K562 (cell line): ENCODE results near the gene KRTAP1-4. TPM values are rescaled to one million over a fixed set of nuclear protein-coding genes. Genes with fewer than 3 reads are reported as not detected.

ENCODE experiments used
- ATAC-seq: fragments of 200-7000 bp; cut with Tn5 transposase; 3 replicates; pipeline ENCODE4 v1.9.1; 2020; ENCODE audit warnings: moderate library complexity
- BruUV-seq: library from RNA; stranded (reverse); fragments of 400-500 nt; replicated peaks from 2 replicates; lab custom pipeline; 2021; lab: Mats Ljungman, UMichigan
- CTCF ChIA-PET: fragments of 300-600 bp; formaldehyde crosslinking; extraction: SDS; loops from one replicate; lab custom pipeline; 2021; ENCODE audit warnings: low intra/inter-chr PET ratio; lab: Yijun Ruan, JAX
- POLR2A ChIA-PET: fragments of 300-600, 350-650 bp; sonication (Branson Sonifier 250); formaldehyde crosslinking; extraction: SDS; loops from one replicate; lab custom pipeline; 2021; ENCODE audit warnings: antibody characterized with exemption, inconsistent platforms; lab: Yijun Ruan, JAX
- DNase-seq, 4 experiments: peaks; one replicate each; pipeline versions ENCODE4 v3.0.0 to v3.0.0-alpha.2; 2011 to 2018; ENCODE audit warnings: low spot score in 3 of 4, mixed read lengths in 3 of 4; ENCODE audit errors: extremely low read depth in 1 of 4
- FAIRE-seq: peaks from 2 replicates; lab custom pipeline; 2011; peaks lifted over from hg19 to GRCh38; lab: Jason Lieb, UNC
- H2AFZ ChIP-seq: 2 replicates; pipeline ENCODE4 v1.6.0; 2011; ENCODE audit warnings: low read depth, low read length, control low read depth, inconsistent platforms
- H3K27ac ChIP-seq: fragments of 200-600 bp; 3 replicates; pipeline ENCODE4 v1.8.0; 2011; ENCODE audit warnings: low read depth, mild to moderate bottlenecking, control low read depth, inconsistent platforms, low read length, moderate library complexity, mixed read lengths; ENCODE audit errors: extremely low read depth
- H3K27me3 ChIP-seq, 2 experiments: fragments of 300-600 bp in 1 of 2; 2 replicates in 1 of 2; 3 replicates in 1 of 2; pipeline versions ENCODE4 v1.6.0 to v1.8.0; 2011; ENCODE audit warnings: inconsistent platforms in 2 of 2, low read length in 2 of 2, mild to moderate bottlenecking in 1 of 2, mixed read lengths in 1 of 2, moderate library complexity in 1 of 2; ENCODE audit not compliant: control insufficient read depth in 2 of 2, insufficient read depth in 2 of 2
- H3K36me3 ChIP-seq: fragments of 300-600 bp; 3 replicates; pipeline ENCODE4 v1.8.0; 2011; ENCODE audit warnings: mild to moderate bottlenecking, low read length, inconsistent platforms; ENCODE audit not compliant: control insufficient read depth, insufficient read depth
- H3K4me1 ChIP-seq, 2 experiments: fragments of 200-600 bp in 1 of 2; replicated peaks in 1 of 2; 2 replicates in 1 of 2; 3 replicates in 1 of 2; pipeline versions ENCODE4 v1.5.1 to v1.8.0; 2011; ENCODE audit warnings: inconsistent platforms in 2 of 2, low read length in 2 of 2, mild to moderate bottlenecking in 1 of 2, mixed read lengths in 1 of 2, moderate library complexity in 1 of 2; ENCODE audit not compliant: control insufficient read depth in 2 of 2, insufficient read depth in 2 of 2
- H3K4me2 ChIP-seq: 2 replicates; pipeline ENCODE4 v1.6.1; 2011; ENCODE audit warnings: low read length, control low read depth, inconsistent platforms, mixed read lengths; ENCODE audit not compliant: insufficient read depth
- H3K4me3 ChIP-seq: fragments of 200-600 bp; sonication (generic), shearing (Covaris generic); 2 replicates; pipeline ENCODE4 v1.5.1; 2016; ENCODE audit warnings: control low read depth, inconsistent platforms
- H3K79me2 ChIP-seq: fragments of 200-600 bp; 3 replicates; pipeline ENCODE4 v1.8.0; 2011; ENCODE audit warnings: low read length, inconsistent platforms; ENCODE audit not compliant: control insufficient read depth, insufficient read depth
- H3K9ac ChIP-seq, 2 experiments: 2 replicates each; pipeline versions ENCODE4 v1.6.0 to v1.6.1; 2011; ENCODE audit warnings: low read depth in 2 of 2, low read length in 2 of 2, control low read depth in 1 of 2, inconsistent platforms in 1 of 2, mild to moderate bottlenecking in 1 of 2, mixed read lengths in 1 of 2; ENCODE audit not compliant: insufficient read depth in 1 of 2
- H3K9me1 ChIP-seq: one replicate; pipeline ENCODE4 v1.6.0; 2011; ENCODE audit warnings: inconsistent platforms, mild to moderate bottlenecking, low read length, moderate library complexity; ENCODE audit not compliant: control insufficient read depth, insufficient read depth
- H3K9me3 ChIP-seq: replicated peaks from 2 replicates; pipeline ENCODE4 v1.5.1; 2011; ENCODE audit warnings: low read depth, low read length, inconsistent platforms; ENCODE audit not compliant: control insufficient read depth, insufficient read depth
- H4K20me1 ChIP-seq: replicated peaks from 2 replicates; pipeline ENCODE4 v1.6.1; 2011; ENCODE audit warnings: low read length, inconsistent platforms, mixed read lengths; ENCODE audit not compliant: control insufficient read depth, insufficient read depth
- ETS1 ChIP-seq: conservative IDR thresholded peaks from 2 replicates; pipeline ENCODE4 v1.6.1; 2011; ENCODE audit warnings: low read depth, mild to moderate bottlenecking, low read length; ENCODE audit not compliant: control insufficient read depth
- FOXK2 ChIP-seq, 2 experiments: fragments of 450-650 bp; IDR thresholded peaks in 1 of 2; conservative IDR thresholded peaks in 1 of 2; 2 replicates each; pipeline ENCODE4 v1.6.1; 2016; ENCODE audit warnings: low read depth in 2 of 2, mild to moderate bottlenecking in 1 of 2
- KDM4B ChIP-seq, 2 experiments: fragments of 450-650 bp in 1 of 2; sonication (generic) in 1 of 2; IDR thresholded peaks; 2 replicates each; pipeline ENCODE4 v1.6.1; 2016 to 2017; ENCODE audit warnings: borderline replicate concordance in 2 of 2, antibody characterized with exemption in 1 of 2, low read depth in 1 of 2, mild to moderate bottlenecking in 1 of 2
- KLF6 ChIP-seq: fragments of 250-450 bp; sonication (Bioruptor Pico); IDR thresholded peaks from 2 replicates; pipeline ENCODE4 v1.4.0; 2020; ENCODE audit warnings: mild to moderate bottlenecking, moderate library complexity, borderline replicate concordance
- MCM3 ChIP-seq: fragments of 450-650 bp; IDR thresholded peaks from 2 replicates; pipeline ENCODE4 v1.6.1; 2016
- PCBP2 ChIP-seq: fragments of 200-400 bp; formaldehyde crosslinking; IDR thresholded peaks from 2 replicates; pipeline ENCODE4 v1.6.1; 2018; ENCODE audit warnings: low read length, low read depth, mild to moderate bottlenecking, moderate library complexity; ENCODE audit not compliant: poor library complexity, severe bottlenecking
- POLR3G ChIP-seq: IDR thresholded peaks from 2 replicates; pipeline ENCODE4 v1.6.1; 2011; ENCODE audit not compliant: insufficient read length, insufficient replicate concordance; ENCODE audit errors: extremely low read depth
- PRPF4 ChIP-seq: fragments of 200-400 bp; formaldehyde crosslinking; IDR thresholded peaks from one replicate; pipeline ENCODE4 v1.6.1; 2017; ENCODE audit warnings: low read length, low read depth, mild to moderate bottlenecking; ENCODE audit not compliant: insufficient read depth, poor library complexity, severe bottlenecking
- PTRF ChIP-seq: fragments of 450-650 bp; IDR thresholded peaks from 2 replicates; pipeline ENCODE4 v1.6.1; 2016; ENCODE audit warnings: mild to moderate bottlenecking, missing genetic modification characterization, missing compliant biosample characterization
- RCOR1 ChIP-seq, 2 experiments: IDR thresholded peaks; 2 replicates each; pipeline ENCODE4 v1.6.1; 2012; ENCODE audit warnings: low read depth in 2 of 2, low read length in 2 of 2, borderline replicate concordance in 1 of 2, improper control_type of control experiment in 1 of 2
- SAFB ChIP-seq: fragments of 200-400 bp; formaldehyde crosslinking; IDR thresholded peaks from 2 replicates; pipeline ENCODE4 v1.6.1; 2017; ENCODE audit warnings: low read depth, low read length, borderline replicate concordance
- SMARCE1 ChIP-seq: fragments of 450-650 bp; IDR thresholded peaks from 2 replicates; pipeline ENCODE4 v1.7.1; 2016; ENCODE audit warnings: mild to moderate bottlenecking
- XRCC3 ChIP-seq: fragments of 450-650 bp; IDR thresholded peaks from 2 replicates; pipeline ENCODE4 v1.6.1; 2017; ENCODE audit warnings: mild to moderate bottlenecking, moderate library complexity
- ZNF197 ChIP-seq: fragments of 200-800 bp; sonication (Bioruptor generic); IDR thresholded peaks from 2 replicates; pipeline ENCODE4 v1.6.1; 2016; ENCODE audit warnings: low read depth, missing genetic modification characterization, missing compliant biosample characterization
- ZNF644 ChIP-seq: fragments of 200-800 bp; sonication (Bioruptor generic); IDR thresholded peaks from 2 replicates; pipeline ENCODE4 v1.6.1; 2016; ENCODE audit warnings: low read depth, missing genetic modification characterization, missing compliant biosample characterization
- WGBS: fragments of 100-300 bp; shearing (Covaris generic); methylation state at CpG from one replicate; pipeline ENCODE4 v1.1.6; 2016; ENCODE audit warnings: low coverage, mixed read lengths; ENCODE audit not compliant: insufficient coverage; ENCODE audit errors: missing lambda C conversion rate; 5-methylcytosine and 5-hydroxymethylcytosine counted together
- in situ Hi-C: fragments of 300-500 bp; cut with MboI; formaldehyde crosslinking; loops from 4 replicates; pipeline ENCODE4 v1.15.0; 2018; ENCODE audit warnings: inconsistent platforms, mixed read lengths
- intact Hi-C: fragments of 100-400 bp; cut with micrococcal nuclease; formaldehyde crosslinking; loops from 2 replicates; pipeline ENCODE4 v1.14.2; 2022
- polyA plus RNA-seq, 8 experiments: library from polyadenylated mRNA; depleted of rRNA in 4 of 8; stranded (reverse) in 5 of 8; unstranded in 3 of 8; fragments of >200 nt; fragmentation: Nextera tagmentation in 2 of 8; fragmentation: Illumina TruSeq in 1 of 8; extraction: Ambion mirVana in 2 of 8; extraction: Trizol in 1 of 8; gene quantifications; 2 replicates each; pipeline versions ENCODE4 v1.2.1 to v1.2.3, GENCODE V29; 2011 to 2014; ENCODE audit warnings: inconsistent platforms in 1 of 8, missing spikeins in 1 of 8
- total RNA-seq, 7 experiments: library from RNA; depleted of rRNA in 6 of 7; stranded (reverse); fragments of >200 nt in 6 of 7; fragmentation: Illumina TruSeq in 2 of 7; extraction: Trizol in 2 of 7; gene quantifications; 2 replicates each; pipeline versions ENCODE4 v1.2.1 to v1.2.3, GENCODE V29; 2011 to 2021; ENCODE audit warnings: low replicate concordance in 1 of 7
- TF ChIP-seq, protein P1 (sequence below): sonication (generic); formaldehyde crosslinking; IDR thresholded peaks from 2 replicates; pipeline ENCODE4 v1.8.1; 2023; ENCODE audit warnings: mild to moderate bottlenecking, missing genetic modification reagents

The KRTAP1-4 gene
- total and polyA plus RNA-seq, 9 of the 15 experiments (the other 6 are each of a cell fraction or from before 2014, with no cell fraction given), result not detected

DNA sequence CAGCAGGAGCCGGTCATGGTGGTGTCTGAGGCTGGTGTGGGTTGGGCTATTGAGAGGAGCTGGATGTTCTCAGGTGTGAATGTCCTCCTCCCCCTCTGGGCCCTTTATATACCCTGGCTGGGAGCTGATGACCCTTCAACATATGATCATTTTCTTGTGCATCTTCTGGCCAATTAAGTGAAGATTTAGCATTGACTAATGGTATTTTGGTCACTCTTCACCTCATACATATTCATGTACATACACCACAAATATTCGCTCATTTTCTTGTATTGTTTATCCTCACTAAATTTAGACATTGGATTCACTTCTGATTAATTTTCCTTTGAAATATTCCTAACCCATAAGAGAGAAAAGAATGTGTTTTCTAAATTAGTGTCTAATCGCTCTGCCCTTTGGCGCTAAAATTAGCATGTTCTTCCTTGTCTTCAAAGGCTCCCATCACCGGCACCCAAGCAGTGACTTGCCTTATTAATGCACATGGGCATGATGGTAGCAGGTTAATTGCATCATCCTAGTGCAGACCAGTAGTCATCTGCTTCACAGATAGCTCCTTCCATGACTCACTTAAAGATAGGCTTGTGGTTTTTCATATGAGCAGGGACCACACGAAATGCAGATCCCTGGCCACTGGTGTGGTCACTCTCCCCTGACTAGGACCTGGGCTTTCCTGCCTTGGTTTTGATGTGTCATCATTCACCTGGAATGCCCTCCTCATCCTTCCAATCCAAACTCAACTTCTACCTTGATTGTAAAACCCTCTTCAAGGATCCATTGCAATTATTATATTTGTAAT lies 36.0 kb upstream of the KRTAP1-4 start, which contains the start of gene KRTAP2-4:
TSS of gene KRTAP2-4 (minus strand) at position 51 of the 796 bp plus-strand sequence. CDS start at position 17, 34 bp downstream.
- WGBS, result 0% methylated on average over 5 of the region's 6 CpGs
- peak; percentile 76 for FAIRE-seq
- DNase-seq, result peak; percentile 9 to 23 (median 11)
- H3K9ac ChIP-seq, result no peak within 1 kb of the TSS
- H3K27ac ChIP-seq, result no peak within 1 kb of the TSS
- ATAC-seq, result peak; percentile 76
- H3K27me3 ChIP-seq, result no peaks in the 10 kb centered on the region; a peak in 1 of 5 replicates
- intact Hi-C loops, result no loop called here
- POLR2A ChIA-PET, result no interaction called here
- H2AFZ ChIP-seq, result no peak within 1 kb of the TSS
- H3K79me2 ChIP-seq, result no peaks in the 10 kb centered on the region
- no peak within 1 kb of the TSS for H3K4me3 ChIP-seq
- BruUV-seq, result no TSS peak
- peaks cover 0 to 5% of the 10 kb centered on the region in 2 experiments; a peak in 2 of 5 replicates for H3K4me1 ChIP-seq
- H3K9me1 ChIP-seq, result no peaks in the 10 kb centered on the region
- H3K36me3 ChIP-seq, result no peaks in the 10 kb centered on the region
- in situ Hi-C loops, result no loop called here
- no peaks in the 10 kb centered on the region for H4K20me1 ChIP-seq
- CTCF ChIA-PET, result no interaction called here
- H3K4me2 ChIP-seq, result no peak within 1 kb of the TSS
- no peaks in the 10 kb centered on the region for H3K9me3 ChIP-seq
- TF ChIP-seq ZNF644 (tag) (peak; percentile 52; the same call in 1 of the 2 replicates), POLR3G (no peak), ZNF197 (CRISPR knock-in tag) (peak; percentile 82), FOXK2 (conservative IDR thresholded peaks at IDR 0.05 in 1 of 2, IDR thresholded peaks at IDR 0.05 in 1 of 2; ENCODE audit: low read depth in 2 of 2) (no peak), PTRF (tag) (no peak), RCOR1 (IDR thresholded peaks at IDR 0.05; ENCODE audit: borderline replicate concordance in 1 of 2, low read depth in 2 of 2, low read length in 2 of 2) (peak in 1 of 2 experiments; percentile 61; a peak in 1 of 4 replicates), SMARCE1 (peak; percentile 86; the same call in 1 of the 2 replicates), MCM3 (no peak), SAFB (no peak), XRCC3 (no peak), PRPF4 (no peak), PCBP2 (no peak), KLF6 (CRISPR knock-in tag) (peak; percentile 37; the same call in 1 of the 2 replicates), ETS1 (no peak), KDM4B (IDR thresholded peaks at IDR 0.05; ENCODE audit: borderline replicate concordance in 2 of 2, low read depth in 1 of 2) (no peak)
- TF ChIP-seq, protein P1, sequence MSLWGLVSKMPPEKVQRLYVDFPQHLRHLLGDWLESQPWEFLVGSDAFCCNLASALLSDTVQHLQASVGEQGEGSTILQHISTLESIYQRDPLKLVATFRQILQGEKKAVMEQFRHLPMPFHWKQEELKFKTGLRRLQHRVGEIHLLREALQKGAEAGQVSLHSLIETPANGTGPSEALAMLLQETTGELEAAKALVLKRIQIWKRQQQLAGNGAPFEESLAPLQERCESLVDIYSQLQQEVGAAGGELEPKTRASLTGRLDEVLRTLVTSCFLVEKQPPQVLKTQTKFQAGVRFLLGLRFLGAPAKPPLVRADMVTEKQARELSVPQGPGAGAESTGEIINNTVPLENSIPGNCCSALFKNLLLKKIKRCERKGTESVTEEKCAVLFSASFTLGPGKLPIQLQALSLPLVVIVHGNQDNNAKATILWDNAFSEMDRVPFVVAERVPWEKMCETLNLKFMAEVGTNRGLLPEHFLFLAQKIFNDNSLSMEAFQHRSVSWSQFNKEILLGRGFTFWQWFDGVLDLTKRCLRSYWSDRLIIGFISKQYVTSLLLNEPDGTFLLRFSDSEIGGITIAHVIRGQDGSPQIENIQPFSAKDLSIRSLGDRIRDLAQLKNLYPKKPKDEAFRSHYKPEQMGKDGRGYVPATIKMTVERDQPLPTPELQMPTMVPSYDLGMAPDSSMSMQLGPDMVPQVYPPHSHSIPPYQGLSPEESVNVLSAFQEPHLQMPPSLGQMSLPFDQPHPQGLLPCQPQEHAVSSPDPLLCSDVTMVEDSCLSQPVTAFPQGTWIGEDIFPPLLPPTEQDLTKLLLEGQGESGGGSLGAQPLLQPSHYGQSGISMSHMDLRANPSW (CRISPR knock-in tag), result no peak
